ENCODE results near the gene DERA.
"Not testable (repeated sequence)": the region's sequence is repeated elsewhere in the genome, so short reads cannot be mapped to it uniquely, and the experiment has no call there.

GRCh38 chr12:15874556-15875145 lies 36.5 kb upstream of the DERA start:
- TF ChIP-seq ZBTB33 (CRISPR knock-in tag; IDR thresholded peaks at IDR 0.05); ZNF766 (CRISPR knock-in tag; conservative IDR thresholded peaks at IDR 0.05); ATF3 (IDR thresholded peaks at IDR 0.05); ATF3 (CRISPR knock-in tag; conservative IDR thresholded peaks at IDR 0.05); SPI1 (IDR thresholded peaks at IDR 0.05; ENCODE audit: borderline replicate concordance, low read depth, low read length); THAP7 (CRISPR knock-in tag; IDR thresholded peaks at IDR 0.05); POLR2A (conservative IDR thresholded peaks at IDR 0.05); BRD9 (IDR thresholded peaks at IDR 0.05; ENCODE audit: low read depth, partially characterized antibody); SP1 (CRISPR knock-in tag; IDR thresholded peaks at IDR 0.05); CHD2 (IDR thresholded peaks at IDR 0.05; ENCODE audit: low read depth, low read length); RBM22 (IDR thresholded peaks at IDR 0.05; ENCODE audit: low read depth, low read length, poor library complexity, severe bottlenecking); CBFA2T2 (conservative IDR thresholded peaks at IDR 0.05); REST (IDR thresholded peaks at IDR 0.05; ENCODE audit: borderline replicate concordance); REST (CRISPR knock-in tag; IDR thresholded peaks at IDR 0.05; ENCODE audit: low read depth): not testable (repeated sequence)

Data from K562 (cell line).